Activated CD8-positive, alpha-beta memory T cell treated with anti-CD3 and anti-CD28 coated beads for 48 hours (primary cell): ENCODE results near the gene DYNC1I2.
"Not testable (repeated sequence)": the region's sequence is repeated elsewhere in the genome, so short reads cannot be mapped to it uniquely, and the experiment has no call there.

Experiments
- DNase-seq, 3 experiments: peaks; one replicate each; pipeline ENCODE4 v3.0.0-alpha.2; 2020; ENCODE audit warnings: low read depth in 2 of 3, low spot score in 2 of 3

The DYNC1I2 gene

DNA sequence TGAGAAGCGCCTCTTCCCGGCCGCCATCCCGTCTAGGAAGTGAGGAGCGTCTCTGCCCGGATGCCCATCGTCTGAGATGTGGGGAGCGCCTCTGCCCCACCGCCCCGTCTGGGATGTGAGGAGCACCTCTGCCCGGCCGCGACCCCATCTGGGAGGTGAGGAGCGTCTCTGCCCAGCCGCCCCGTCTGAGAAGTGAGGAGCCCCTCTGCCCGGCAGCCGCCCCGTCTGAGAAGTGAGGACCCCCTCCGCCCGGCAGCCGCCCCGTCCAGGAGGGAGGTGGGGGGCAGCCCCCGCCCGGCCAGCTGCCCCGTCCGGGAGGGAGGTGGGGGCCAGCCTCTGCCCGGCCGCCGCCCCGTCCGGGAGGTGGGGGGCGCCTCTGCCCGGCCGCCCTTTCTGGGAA lies 87.3 kb downstream of the DYNC1I2 start:
- not testable (repeated sequence) for DNase-seq

DNA sequence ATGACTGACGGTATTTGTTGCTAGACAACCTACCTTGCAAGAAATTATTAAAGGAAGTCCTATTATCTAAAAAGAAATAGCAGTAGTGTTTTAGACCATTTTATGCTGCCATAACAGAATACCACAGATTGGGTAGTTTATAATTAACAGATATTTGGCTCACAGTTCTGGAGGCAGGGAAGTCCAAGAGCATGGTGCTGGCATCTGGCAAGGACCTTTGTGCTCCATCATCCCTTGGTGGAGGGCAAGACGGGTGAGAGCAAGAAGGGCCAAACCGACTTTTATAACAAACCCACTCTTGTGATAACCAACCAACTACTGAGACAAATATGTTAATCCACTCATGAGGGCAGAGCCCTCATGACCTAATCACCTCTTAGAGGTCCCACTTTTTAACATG lies 91.2 kb downstream of the DYNC1I2 start:
- no peak for DNase-seq

DNA sequence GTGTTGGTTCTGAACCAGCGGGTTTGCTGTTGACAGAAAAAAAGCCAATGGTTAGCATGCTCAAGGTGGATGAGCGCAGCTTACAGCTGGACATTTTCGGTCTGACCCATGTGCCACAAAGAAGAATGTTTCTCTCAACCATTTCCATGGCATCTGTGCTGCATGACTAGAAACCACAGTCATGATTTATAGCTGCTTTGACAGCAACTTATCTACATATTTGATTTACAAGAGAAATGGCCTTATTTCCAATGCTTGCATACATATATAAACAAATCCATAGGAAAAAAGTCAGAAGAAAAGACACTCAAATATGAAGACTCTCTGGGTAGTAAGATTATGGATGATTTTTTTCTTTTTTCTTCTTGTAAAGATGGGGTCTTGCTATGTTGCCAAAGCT lies 98.2 kb downstream of the DYNC1I2 start:
- no peak for DNase-seq

DNA sequence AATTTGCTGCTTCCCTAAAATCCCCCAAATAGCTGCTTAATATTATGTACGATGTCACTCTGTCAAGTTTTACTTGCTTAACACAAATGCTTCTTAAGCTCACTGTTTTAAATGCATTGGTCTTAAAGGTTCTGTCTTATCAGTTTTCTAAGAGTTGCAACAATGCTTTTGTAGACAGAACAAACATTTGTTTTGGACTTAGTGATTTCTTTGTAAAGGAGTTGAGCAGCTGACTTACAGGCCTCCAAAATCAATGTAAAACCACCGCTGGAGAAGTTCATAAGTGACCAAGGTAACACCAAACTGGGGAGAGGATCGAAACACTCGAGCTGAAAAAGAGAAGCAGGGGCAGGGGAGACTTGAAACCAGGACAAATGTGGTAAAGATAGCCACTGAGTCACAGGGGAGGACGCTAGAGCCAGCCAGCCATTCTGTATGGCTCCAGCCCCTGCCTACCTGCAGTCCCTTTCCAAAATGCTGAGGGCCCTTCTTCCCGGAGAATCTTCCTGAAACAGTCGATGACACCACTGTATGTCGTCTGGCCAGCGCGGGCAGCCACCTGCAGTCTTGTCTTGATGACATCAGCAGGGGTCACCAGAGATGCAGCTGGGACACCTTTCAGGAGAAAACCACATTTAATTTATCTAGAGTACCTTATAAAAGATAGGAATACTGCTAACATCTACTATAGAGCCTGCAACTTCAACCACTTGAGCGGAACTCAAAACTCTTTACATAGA lies 100.2 kb downstream of the DYNC1I2 start:
- DNase-seq, result no peak

DNA sequence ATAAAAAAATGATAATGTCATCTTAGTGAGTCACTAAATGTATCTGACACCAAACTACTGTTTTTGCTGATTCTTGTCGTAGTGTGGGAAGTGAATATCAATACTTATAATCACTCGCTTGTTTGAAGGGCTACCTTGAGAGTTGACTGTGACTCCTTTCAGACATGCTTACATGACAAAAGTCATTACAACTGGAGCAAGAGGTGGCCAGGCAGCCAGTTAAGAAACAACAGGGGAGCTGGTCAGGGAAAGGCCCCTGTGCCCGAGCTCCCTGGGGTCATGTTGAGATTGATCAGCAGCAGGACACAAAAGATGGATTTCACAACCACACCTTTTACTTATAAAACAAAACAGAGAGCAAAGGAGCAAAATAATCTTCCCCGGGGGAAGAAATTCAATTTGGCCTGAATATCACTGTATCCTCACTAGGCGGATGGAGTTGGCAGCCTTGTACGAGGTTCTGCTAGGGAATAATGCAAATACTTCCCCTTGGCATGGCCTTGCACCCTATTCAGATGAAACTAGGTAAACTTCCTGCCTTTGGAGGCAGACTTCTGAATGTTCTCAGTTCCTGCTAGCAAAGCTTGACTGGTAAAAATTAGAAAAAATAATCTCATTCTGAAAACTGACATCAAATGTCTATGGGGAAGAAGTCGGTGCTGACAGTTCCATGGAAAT lies 101.2 kb downstream of the DYNC1I2 start:
- DNase-seq, result no peak

DNA sequence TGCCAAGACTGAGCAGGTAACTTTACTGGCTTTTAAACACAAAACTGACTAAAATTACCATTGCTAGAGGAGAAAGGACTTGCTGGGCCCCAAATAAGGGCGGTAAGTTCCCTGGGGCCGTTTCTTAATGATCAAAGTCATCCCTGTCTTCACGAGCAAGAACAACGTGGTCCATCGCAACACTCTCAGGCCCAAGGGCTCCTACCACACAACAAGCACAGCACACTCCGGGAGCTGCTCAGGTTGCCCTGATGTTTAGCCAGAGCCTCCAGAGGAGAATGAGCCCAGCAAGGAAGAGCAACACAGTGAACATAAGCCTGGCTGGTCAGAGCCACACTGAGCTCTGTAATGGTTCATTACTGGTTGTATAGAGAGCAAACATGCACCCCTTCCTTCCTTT lies 102.7 kb downstream of the DYNC1I2 start:
- DNase-seq, result no peak

DNA sequence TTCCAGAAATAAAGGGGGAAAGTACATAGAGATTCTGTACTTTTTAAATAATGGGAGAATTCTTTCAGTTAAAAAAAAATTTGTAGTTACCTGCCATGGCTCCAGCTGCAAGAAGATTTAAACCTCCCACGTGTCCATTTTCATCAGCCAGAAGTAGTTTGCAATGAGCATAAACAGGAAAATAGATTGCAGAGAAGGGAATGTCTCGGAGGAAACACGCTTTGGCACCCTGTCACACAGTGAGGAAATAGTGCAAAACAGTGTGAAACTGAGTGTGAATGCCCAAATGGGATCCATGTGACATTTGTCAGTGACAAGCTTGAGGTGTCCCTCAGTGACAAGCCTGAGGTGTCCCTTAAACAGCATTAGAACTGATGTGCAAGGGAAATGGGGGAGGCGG lies 104.1 kb downstream of the DYNC1I2 start:
- no peak for DNase-seq

DNA sequence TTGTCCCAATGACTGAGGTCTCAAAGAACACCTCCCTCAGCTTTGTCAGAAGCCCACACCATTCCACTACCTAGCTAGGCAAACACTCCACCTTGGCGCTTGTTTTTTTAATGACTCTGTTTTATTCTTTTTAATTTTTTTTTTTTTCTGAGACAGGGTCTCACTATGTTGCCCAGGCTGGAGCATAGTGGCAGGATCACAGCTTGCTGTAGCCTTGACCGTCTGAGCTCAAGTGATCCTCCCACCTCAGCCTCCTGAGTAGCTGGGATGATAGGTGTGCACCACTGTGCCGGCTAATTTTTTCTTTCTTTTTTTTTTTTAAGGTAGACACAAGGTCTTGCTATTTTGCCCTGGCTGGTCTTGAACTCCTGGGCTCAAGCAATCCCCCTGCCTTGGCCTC lies 104.9 kb downstream of the DYNC1I2 start:
- no peak for DNase-seq

DNA sequence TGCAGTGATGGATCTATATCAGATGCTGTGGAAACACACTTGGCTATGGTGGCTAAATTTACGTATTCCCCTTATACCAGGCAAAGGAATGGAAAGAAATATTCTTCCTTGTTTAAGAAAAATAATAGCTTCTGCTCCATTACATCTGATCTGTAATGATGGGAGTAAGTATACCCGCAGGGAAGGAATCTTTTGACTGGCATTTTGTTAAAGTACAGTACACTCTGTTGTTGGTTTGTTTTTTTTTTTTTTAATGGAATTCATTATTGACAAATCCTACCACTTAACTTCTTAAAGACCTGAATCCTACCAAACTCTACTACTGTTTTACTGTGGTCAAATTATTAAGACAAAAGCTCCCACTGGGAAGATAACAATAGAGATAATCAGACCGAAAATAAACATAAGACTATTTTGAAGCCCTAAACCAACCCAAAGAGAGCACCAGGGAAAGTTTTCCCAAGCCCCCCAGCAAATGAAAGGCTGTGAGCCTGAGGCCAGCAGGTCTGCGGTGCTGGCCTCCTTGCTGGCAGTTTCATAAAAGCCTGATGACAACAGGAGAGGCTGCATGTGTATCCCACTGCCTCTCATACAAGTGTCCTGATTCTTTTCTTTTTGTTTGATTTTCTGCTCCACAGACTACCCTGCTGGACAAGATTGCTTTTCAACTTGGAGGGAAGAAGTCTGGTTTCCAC lies 105.8 kb downstream of the DYNC1I2 start:
- DNase-seq, result no peak

DNA sequence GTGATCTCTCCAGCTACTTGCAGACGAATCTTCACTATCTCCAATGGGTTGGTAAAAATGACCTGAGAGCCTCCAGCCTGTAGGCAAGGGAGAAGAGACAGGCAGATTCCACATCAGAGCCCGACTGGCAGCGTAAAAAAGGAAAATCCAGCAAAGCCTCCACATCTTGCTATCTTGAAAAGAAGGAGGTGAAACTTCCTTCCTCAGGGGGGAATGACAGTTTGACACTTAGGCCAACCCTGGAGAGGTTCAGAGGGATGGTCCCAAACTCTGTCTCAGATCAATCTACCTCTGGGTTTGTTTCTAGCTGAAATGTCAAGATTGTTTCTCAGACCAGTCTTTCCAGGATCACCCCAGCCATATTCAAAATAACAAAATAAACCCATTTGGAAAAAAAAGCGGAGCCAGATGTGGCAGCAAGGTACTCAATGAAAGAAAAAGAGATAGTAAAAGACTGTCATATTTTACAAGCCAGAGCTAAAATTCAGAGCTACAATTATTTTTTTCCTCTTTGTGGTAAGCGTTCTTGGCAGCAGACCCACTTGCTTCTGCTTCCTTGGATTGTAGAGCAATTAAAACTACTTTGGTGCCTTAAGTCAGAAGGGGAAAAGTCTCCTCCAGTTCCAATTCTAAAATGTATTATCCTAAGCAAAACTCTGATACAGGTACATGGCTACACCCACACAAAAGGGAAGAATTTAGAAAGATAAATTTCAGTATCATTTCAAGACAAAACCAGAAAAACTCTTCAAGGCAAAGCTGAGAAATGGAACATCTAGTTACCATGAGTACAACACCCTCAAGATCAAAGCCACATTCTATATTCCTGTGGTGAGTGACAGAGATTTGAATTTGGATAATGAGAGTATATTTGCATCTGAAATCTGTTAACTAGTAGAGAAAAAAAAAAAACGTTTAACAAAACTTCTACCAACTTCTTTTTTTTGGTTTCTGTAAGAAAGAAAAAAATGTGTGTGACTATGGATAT lies 106.7 kb downstream of the DYNC1I2 start:
- no peak for DNase-seq

DNA sequence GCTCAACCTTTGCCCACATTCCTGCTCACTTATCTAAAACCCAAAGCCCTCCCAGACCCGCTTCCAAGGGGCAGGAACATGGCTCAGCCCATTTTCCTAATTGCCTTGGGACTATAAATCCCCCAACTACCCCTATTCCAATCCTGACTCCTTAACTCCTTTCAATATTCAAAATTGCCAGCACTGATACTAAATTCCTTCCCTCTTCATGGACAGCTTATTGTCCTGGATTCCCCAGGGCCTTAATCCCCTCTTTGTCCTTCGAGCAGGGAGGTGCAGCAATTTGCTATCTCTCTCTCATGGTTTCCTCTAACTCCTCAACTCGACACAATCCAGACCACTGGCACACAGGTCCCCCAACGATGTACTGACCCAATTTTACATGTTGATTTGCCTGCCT lies 107.6 kb downstream of the DYNC1I2 start:
- DNase-seq, result no peak
